OCI-LY7 (cell line): ENCODE data around the gene PARD3. TPM values are rescaled to one million over a fixed set of nuclear protein-coding genes. Genes with fewer than 3 reads are reported as not detected.

Source experiments
- BruUV-seq: library from RNA; stranded (reverse); fragments of 400-500 nt; replicated peaks from 2 replicates; lab custom pipeline; 2021; lab: Mats Ljungman, UMichigan
- CTCF ChIA-PET: fragments of 300-600 bp; sonication (Branson Sonifier 250); formaldehyde crosslinking; loops from one replicate; lab custom pipeline; 2022; ENCODE audit warnings: antibody characterized with exemption; ENCODE audit not compliant: unreplicated experiment; lab: Charles Lee
- POLR2A ChIA-PET: fragments of 300-600 bp; sonication (Branson Sonifier 250); formaldehyde crosslinking; loops from one replicate; lab custom pipeline; 2022; ENCODE audit warnings: antibody characterized with exemption; lab: Charles Lee
- DNase-seq: peaks from one replicate; pipeline ENCODE4 v3.0.0-alpha.2; 2015; ENCODE audit warnings: low spot score
- H2AFZ ChIP-seq: fragments of 200-600 bp; sonication (generic), shearing (Covaris generic); 2 replicates; pipeline ENCODE4 v1.6.1; 2014; ENCODE audit warnings: mild to moderate bottlenecking, antibody characterized with exemption, low read length, moderate library complexity
- H3K27ac ChIP-seq: fragments of 200-600 bp; sonication (generic); 2 replicates; pipeline ENCODE4 v1.5.1; 2014; ENCODE audit warnings: mixed run types, low read depth, mild to moderate bottlenecking, moderate library complexity, low read length, inconsistent platforms; ENCODE audit not compliant: poor library complexity, severe bottlenecking
- H3K36me3 ChIP-seq: fragments of 200-600 bp; sonication (generic); 2 replicates; pipeline ENCODE4 v1.6.1; 2014; ENCODE audit warnings: mild to moderate bottlenecking, antibody characterized with exemption, low read length, moderate library complexity, mixed read lengths; ENCODE audit not compliant: insufficient read depth
- H3K4me1 ChIP-seq: fragments of 200-600 bp; sonication (generic); 2 replicates; pipeline ENCODE4 v1.5.1; 2014; ENCODE audit warnings: mild to moderate bottlenecking, low read length; ENCODE audit not compliant: insufficient read depth, poor library complexity, severe bottlenecking
- H3K4me2 ChIP-seq: fragments of 200-600 bp; sonication (generic); 2 replicates; pipeline ENCODE4 v1.6.1; 2014; ENCODE audit warnings: mild to moderate bottlenecking, low read length
- H3K4me3 ChIP-seq: fragments of 200-600 bp; sonication (generic); 2 replicates; pipeline ENCODE4 v1.5.1; 2014; ENCODE audit warnings: mild to moderate bottlenecking, low read depth, low read length; ENCODE audit not compliant: poor library complexity, severe bottlenecking
- H3K79me2 ChIP-seq: fragments of 200-600 bp; sonication (generic); 2 replicates; pipeline ENCODE4 v1.6.1; 2016; ENCODE audit warnings: low read depth, mild to moderate bottlenecking, low read length, moderate library complexity, mixed read lengths; ENCODE audit not compliant: insufficient read depth
- H3K9me2 ChIP-seq: fragments of 200-600 bp; sonication (generic); 2 replicates; pipeline ENCODE4 v1.6.1; 2016; ENCODE audit warnings: mild to moderate bottlenecking, low read length, mixed read lengths; ENCODE audit not compliant: insufficient read depth
- H3K9me3 ChIP-seq: fragments of 200-600 bp; sonication (generic); 2 replicates; pipeline ENCODE4 v1.6.1; 2014; ENCODE audit warnings: mild to moderate bottlenecking, mixed run types, low read length, mixed read lengths
- H4K20me1 ChIP-seq: fragments of 200-600 bp; sonication (generic); 2 replicates; pipeline ENCODE4 v1.6.1; 2014; ENCODE audit warnings: mild to moderate bottlenecking, antibody characterized with exemption, low read length, moderate library complexity, mixed read lengths; ENCODE audit not compliant: insufficient read depth
- EZH2phosphoT487 ChIP-seq: fragments of 200-600 bp; sonication (generic); IDR thresholded peaks from 2 replicates; pipeline ENCODE4 v1.6.1; 2018; ENCODE audit warnings: low read depth, borderline replicate concordance, mild to moderate bottlenecking, mixed run types, antibody characterized with exemption, low read length, moderate library complexity, mixed read lengths
- intact Hi-C: fragments of 100-400 bp; cut with micrococcal nuclease; formaldehyde crosslinking; loops from one replicate; pipeline ENCODE4 v1.10.0; 2022; ENCODE audit not compliant: unreplicated experiment
- small RNA-seq: library from RNA; depleted of rRNA; stranded (forward); fragments of <200 nt; gene quantifications from one replicate; pipeline ENCODE3, GENCODE V24; 2014
- total RNA-seq, 2 experiments: library from RNA; depleted of rRNA in 1 of 2; stranded (reverse); fragments of >200 nt in 1 of 2; shearing (Covaris generic) in 1 of 2; gene quantifications; 2 replicates each; pipeline ENCODE4 v1.2.3, GENCODE V29; 2014 to 2022
- TF ChIP-seq, protein P1 (sequence below): fragments of 200-600 bp; sonication (generic); conservative IDR thresholded peaks from 2 replicates; pipeline ENCODE4 v1.5.1; 2014; ENCODE audit warnings: mild to moderate bottlenecking, antibody characterized with exemption, low read length, moderate library complexity, mixed read lengths

PARD3 gene
- total RNA-seq, 2 experiments from 2014 or later: not detected

DNA sequence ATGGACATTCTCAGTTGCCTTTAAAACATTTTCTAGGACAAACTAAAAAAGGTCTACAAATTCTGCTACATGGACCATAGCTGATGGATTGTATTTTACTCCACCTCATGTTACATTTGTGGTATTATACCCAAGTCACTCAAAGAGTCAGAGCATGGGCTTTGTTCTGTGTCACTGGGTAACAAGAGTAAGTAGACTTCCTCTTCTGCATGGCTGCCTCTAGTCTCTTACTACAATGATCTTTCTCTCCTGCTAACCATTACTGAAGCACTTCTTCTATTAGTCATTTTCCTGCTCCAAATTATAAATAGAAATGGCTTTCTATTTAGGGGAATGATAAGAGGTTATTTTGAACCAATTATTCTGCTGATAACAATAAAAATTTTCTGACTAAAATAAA is 753.3 kb downstream of the PARD3 start:
- no peaks in the 10 kb centered on the region for H3K4me1 ChIP-seq
- no peak for DNase-seq
- POLR2A ChIA-PET: no interaction called here
- H3K36me3 ChIP-seq: no peaks in the 10 kb centered on the region
- BruUV-seq: no TSS peak
- no peaks in the 10 kb centered on the region for H3K9me2 ChIP-seq
- TF ChIP-seq, protein P1, sequence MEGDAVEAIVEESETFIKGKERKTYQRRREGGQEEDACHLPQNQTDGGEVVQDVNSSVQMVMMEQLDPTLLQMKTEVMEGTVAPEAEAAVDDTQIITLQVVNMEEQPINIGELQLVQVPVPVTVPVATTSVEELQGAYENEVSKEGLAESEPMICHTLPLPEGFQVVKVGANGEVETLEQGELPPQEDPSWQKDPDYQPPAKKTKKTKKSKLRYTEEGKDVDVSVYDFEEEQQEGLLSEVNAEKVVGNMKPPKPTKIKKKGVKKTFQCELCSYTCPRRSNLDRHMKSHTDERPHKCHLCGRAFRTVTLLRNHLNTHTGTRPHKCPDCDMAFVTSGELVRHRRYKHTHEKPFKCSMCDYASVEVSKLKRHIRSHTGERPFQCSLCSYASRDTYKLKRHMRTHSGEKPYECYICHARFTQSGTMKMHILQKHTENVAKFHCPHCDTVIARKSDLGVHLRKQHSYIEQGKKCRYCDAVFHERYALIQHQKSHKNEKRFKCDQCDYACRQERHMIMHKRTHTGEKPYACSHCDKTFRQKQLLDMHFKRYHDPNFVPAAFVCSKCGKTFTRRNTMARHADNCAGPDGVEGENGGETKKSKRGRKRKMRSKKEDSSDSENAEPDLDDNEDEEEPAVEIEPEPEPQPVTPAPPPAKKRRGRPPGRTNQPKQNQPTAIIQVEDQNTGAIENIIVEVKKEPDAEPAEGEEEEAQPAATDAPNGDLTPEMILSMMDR: no peak
- TF ChIP-seq EZH2phosphoT487: no peak
- no peak overlapping the region for H3K4me3 ChIP-seq
- CTCF ChIA-PET: no interaction called here
- intact Hi-C loops: no loop called here
- H3K79me2 ChIP-seq: no peaks in the 10 kb centered on the region
- no peak overlapping the region for H3K27ac ChIP-seq
- no peak overlapping the region for H2AFZ ChIP-seq
- H4K20me1 ChIP-seq: no peaks in the 10 kb centered on the region
- no peaks in the 10 kb centered on the region for H3K9me3 ChIP-seq
- H3K4me2 ChIP-seq: no peak overlapping the region

Small RNAs within 50 kb of the gene (small RNA-seq; reads per million reads assigned to genes)
- gene ELOBP4 (not detected), gene RF00019 (not detected), gene RPL37P18 (not detected)
